ENCODE results near the gene KCNG2.

The KCNG2 gene

DNA sequence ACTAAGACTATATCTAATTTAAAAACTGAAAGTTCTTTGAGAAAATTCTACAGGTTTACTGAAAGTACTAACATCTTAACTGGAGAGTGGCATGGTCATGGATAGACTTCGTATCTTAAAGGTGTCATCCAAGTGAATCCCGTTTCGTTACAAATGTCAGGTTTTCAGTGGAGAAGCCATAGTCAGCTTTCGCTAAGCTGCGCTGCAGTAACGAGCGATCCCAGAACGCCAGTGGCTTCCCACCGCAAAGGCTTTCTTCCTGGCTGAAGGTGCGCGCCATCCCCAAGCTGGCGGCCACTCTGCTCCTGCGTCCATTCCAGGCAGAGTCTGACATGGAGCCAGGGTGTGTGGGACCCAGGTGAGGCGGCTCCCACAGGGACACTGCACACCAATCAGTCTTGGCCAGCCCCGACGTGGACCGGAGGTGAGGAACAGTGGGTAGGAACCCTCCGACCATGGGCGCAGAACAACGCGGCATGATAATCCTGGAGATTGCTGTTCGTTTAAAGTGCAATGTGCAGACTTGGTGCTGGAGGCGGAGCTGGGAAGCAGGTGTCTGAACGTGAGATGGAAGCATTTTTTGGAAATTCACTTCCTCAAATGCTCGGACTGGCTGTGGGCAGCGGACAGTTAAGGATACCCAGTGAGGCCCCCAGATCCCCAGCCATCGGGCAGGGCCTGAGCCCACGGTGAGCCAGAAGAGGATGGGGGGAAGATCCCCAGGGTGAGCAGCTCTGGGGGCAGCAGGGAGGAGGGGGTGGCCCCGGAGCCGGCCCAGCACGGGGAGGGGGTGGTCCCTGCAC is 27.8 kb upstream of the KCNG2 start:
- DNase-seq = no peak

- DNase-seq = no peak
Observed at GRCh38 chr18:79770501-79770815, 27.3 kb upstream of the KCNG2 start.

GRCh38 chr18:79770826-79771225 is 26.9 kb upstream of the KCNG2 start:
- no peak for DNase-seq

- no peak for DNase-seq
Observed at GRCh38 chr18:79771446-79772107, 26.2 kb upstream of the KCNG2 start.

DNA sequence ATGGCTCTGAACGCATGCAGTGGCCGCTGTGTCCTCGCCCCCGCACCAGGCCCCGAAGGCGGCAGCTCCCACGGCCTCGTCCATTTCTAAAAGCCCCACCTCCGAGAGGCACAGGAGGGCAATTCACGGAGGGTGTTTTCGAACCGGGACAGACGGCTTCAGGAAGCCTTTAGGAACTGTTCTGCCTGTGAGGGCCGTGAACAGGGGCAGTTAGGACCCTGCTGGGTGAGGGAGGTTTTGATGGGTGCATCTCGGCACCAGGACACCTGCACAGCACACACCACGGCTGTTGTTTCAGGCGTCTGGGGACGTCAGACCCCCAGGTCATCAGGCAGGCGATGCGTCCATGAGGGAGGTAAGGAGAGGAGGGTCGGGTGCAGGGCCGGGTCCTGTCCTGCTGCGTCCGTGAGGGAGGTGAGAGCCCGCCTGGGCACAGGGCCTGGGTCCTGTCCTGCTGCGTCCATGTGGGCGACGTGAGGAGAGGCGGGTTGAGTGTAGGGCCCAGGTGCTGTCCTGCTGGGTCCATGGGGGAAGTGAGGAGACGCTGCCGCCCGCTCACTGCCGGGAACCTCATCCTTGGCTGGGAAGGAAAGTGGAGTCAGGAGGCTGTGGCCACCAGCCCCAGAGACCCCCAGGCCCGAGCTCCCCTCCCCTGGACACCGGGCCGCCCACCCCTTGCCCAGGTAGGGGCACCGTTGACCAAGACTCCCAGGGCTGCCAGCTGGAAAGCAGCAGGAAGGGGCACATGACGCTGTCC is 25.5 kb upstream of the KCNG2 start:
- DNase-seq = no peak

DNA sequence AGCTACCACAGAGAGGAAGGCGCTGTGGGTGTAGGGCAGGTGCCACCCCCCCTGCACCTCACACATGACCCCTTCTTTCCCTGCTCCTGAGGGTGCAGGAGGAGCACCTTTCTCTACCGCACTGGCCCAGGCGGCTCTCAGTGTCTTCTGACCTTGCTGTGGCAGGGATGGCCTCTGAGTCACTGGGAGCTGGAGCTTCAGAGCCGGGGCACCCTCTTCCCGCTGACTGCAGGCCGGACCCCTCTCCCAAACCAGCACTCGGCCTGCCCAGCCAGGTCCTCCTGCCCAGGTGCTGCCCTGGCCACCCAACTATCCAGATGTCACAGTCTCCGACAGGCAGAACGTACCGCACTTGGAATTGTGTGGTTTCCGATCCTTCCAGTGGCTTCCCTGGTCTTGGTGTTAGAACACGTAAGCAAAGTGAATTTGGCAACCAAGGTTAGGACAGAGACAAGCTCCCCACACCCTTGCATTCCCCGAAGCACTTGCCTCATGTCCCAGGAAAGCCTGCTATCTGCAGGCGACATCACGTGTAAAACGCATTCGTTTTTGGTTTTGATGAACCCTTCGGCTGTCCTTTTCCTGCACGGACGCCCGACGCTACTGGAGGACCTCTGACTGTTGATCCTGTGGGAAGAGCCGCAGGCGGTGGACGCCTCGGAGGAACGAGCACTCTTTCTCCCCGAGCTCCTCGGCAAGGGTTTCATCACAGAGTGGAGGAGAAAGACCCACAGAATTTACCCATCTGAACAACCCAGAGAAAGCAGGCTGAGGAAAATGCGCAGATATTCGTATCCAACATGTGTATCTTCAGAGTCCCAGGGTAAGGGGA is 24.7 kb upstream of the KCNG2 start:
- DNase-seq = no peak

- no peak for DNase-seq
Observed at GRCh38 chr18:79774111-79774510, 23.6 kb upstream of the KCNG2 start.

GRCh38 chr18:79775441-79776221 is 22.1 kb upstream of the KCNG2 start:
- no peak for DNase-seq

GRCh38 chr18:79776674-79777073 is 21.1 kb upstream of the KCNG2 start:
- DNase-seq = no peak

DNA sequence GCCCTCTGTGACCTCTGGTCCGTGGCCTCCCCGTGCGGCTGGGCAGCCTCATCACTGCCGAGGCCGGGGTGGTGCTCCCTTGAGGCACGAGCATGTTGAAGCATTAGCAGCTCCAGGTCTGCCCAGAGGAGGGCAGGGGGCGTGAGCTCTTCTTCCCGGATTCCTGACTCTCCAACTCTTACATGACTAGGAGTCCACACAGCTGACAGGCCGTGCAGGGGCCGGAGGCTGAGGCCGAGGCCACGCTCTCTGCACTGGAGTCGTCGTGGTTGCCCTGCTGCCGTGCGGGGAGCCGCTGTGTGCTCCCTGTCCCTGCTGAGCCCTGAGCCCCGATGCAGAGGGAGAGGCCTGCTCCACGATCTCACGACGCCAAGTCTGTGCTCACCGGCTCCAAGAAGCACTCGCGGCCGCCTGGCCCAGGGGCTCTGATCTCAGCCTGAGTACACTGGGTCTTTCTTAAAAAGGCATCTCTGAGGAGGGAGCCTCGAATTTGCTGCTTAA is 19.4 kb upstream of the KCNG2 start:
- no peak for DNase-seq

- DNase-seq = no peak
Observed at GRCh38 chr18:79779021-79779699, 18.6 kb upstream of the KCNG2 start.

GRCh38 chr18:79779700-79780190 is 18.0 kb upstream of the KCNG2 start:
- DNase-seq = no peak

- no peak for DNase-seq
Observed at GRCh38 chr18:79780547-79780946, 17.2 kb upstream of the KCNG2 start.

- no peak for DNase-seq
Observed at GRCh38 chr18:79781331-79781941, 16.3 kb upstream of the KCNG2 start.

DNA sequence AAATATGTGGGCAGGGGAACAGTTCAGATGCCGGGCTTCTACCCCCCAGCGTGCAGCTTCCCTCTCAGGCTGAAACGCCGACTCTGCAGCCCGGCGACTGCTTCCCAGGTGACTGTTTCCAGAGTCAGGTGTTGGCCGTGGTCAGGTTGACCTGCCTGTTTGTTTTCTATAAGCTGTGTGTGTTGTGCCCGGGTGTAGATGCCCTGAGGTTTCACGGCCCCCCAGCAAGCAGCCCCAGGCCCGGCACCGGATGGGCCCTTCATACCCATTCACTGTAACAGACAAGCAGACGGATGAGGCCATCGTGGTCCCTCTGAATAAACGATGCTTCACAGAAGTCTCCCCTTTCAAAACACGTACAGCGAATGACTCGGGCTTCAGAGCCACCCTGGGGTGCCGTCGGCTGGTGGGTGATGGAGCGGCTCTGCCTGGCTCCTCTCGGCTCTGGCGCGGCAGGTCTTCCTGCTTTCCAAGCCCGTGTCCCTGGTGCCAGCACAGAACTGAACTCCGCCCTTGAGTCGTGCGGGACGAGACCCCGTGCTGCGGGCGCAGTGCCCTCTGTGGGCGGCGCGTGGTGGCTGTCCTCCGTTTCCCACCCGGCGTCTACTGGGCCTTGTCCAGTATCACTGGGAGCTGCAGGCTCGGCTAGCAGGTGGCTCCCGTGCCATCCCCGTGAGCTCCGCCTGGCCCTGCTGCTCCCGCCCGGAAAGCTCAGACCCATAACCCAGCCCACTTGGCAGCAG is 15.0 kb upstream of the KCNG2 start:
- peak; percentile 41 for DNase-seq

- no peak for DNase-seq
Observed at GRCh38 chr18:79784071-79784913, 13.4 kb upstream of the KCNG2 start.

DNA sequence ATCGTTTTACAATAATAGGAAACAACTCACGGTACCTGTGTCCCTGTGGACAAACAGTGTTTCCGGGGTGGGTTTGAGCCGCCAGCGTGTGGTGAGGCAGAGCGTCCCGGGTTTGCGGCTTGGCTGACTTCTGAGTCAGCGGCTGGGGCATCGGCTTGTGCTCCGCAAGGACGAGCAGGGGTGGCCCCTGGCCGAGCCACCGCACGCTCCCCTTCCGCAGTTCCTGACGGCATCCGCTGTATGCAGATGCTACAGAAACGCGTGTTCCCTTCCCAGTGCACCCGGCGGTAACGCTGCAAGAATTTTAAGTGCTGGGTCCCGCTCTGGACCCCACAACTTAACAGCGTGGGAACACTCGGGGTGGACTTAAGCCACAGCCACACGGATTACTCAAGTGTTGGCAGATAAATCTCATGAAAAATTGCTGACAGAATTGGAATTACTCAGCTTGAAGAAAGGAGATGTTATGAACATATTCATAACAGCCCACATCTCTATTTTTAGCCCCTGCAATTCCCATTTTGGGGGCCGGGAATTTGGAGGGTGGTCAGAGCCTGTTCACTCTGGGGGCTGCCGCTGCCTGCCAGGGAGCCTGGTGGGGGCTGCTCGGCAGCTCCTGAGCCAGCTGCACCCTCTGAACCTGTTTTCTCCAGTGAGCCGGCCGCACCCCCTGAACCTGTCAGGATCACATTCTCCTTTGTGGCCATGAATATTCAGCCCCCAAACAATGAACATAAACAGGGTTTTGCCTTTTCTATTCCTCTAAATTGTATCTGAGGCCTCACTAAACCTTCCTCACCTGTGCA is 12.6 kb upstream of the KCNG2 start:
- no peak for DNase-seq

DNA sequence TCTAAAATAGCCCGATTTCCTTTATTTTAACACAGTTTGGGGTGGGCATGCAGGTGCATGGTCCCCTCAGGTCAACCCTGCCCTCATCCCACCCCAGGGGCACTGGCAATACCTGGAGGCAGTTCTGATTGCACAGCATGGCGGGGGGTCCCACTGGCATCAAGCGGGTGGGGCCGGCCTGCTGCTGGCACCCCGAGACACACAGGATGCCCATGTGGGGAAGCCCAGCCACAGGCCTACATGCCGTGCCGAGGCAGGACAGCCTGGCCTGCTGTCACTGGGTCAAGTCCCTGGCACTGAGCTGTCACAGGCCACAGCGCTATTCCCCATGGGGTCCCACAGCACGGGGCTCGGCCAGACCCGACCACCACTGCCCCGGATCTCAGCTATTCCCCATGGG is 11.9 kb upstream of the KCNG2 start:
- DNase-seq = no peak

All from NCI-H1092 (cell line).